KMS-11 (cell line): ENCODE data around the gene HOXD4.

ENCODE experiments used
- H2AFZ ChIP-seq: fragments of 200-600 bp; sonication (generic); 2 replicates; pipeline ENCODE4 v1.6.1; 2016; ENCODE audit warnings: antibody characterized with exemption, mixed run types, low read depth
- H3K27ac ChIP-seq: fragments of 200-600 bp; sonication (generic); 2 replicates; pipeline ENCODE4 v1.6.1; 2016; ENCODE audit warnings: mild to moderate bottlenecking, mixed run types
- H3K27me3 ChIP-seq: fragments of 200-600 bp; sonication (generic); 2 replicates; pipeline ENCODE4 v1.6.1; 2017; ENCODE audit warnings: mild to moderate bottlenecking, low read depth, mixed run types, moderate library complexity; ENCODE audit not compliant: insufficient read depth
- H3K36me3 ChIP-seq: fragments of 200-600 bp; sonication (generic); 2 replicates; pipeline ENCODE4 v1.6.1; 2017; ENCODE audit warnings: mild to moderate bottlenecking, mixed run types; ENCODE audit not compliant: insufficient read depth
- H3K4me1 ChIP-seq: fragments of 200-600 bp; sonication (generic); 2 replicates; pipeline ENCODE4 v1.6.1; 2016; ENCODE audit warnings: mild to moderate bottlenecking, low read depth, mixed run types; ENCODE audit not compliant: poor library complexity, severe bottlenecking
- H3K4me2 ChIP-seq: fragments of 200-600 bp; sonication (generic); 2 replicates; pipeline ENCODE4 v1.7.0; 2016; ENCODE audit warnings: mild to moderate bottlenecking, mixed run types
- H3K4me3 ChIP-seq: fragments of 200-600 bp; sonication (generic); IDR thresholded peaks from 2 replicates; pipeline ENCODE4 v1.6.1; 2017; ENCODE audit warnings: low read depth, low read length, mixed read lengths; ENCODE audit not compliant: insufficient read depth
- H3K79me2 ChIP-seq: fragments of 200-600 bp; sonication (generic); 2 replicates; pipeline ENCODE4 v1.6.1; 2016; ENCODE audit warnings: low read depth, mixed run types; ENCODE audit not compliant: insufficient read depth
- H3K9ac ChIP-seq: fragments of 200-600 bp; sonication (generic); 2 replicates; pipeline ENCODE4 v1.6.1; 2016; ENCODE audit warnings: mild to moderate bottlenecking, mixed run types
- H4K20me1 ChIP-seq: fragments of 200-600 bp; sonication (generic); 2 replicates; pipeline ENCODE4 v1.6.1; 2016; ENCODE audit warnings: mild to moderate bottlenecking, mixed run types; ENCODE audit not compliant: insufficient read depth
- TF ChIP-seq, protein P1 (sequence below): fragments of 200-600 bp; sonication (generic); conservative IDR thresholded peaks from 2 replicates; pipeline ENCODE4 v1.6.1; 2017; ENCODE audit warnings: low read depth, mild to moderate bottlenecking, antibody characterized with exemption, low read length, moderate library complexity, mixed read lengths

Gene HOXD4

GRCh38 chr2:176114120-176114929 is 37.0 kb upstream of the HOXD4 start:
- TF ChIP-seq, protein P1, sequence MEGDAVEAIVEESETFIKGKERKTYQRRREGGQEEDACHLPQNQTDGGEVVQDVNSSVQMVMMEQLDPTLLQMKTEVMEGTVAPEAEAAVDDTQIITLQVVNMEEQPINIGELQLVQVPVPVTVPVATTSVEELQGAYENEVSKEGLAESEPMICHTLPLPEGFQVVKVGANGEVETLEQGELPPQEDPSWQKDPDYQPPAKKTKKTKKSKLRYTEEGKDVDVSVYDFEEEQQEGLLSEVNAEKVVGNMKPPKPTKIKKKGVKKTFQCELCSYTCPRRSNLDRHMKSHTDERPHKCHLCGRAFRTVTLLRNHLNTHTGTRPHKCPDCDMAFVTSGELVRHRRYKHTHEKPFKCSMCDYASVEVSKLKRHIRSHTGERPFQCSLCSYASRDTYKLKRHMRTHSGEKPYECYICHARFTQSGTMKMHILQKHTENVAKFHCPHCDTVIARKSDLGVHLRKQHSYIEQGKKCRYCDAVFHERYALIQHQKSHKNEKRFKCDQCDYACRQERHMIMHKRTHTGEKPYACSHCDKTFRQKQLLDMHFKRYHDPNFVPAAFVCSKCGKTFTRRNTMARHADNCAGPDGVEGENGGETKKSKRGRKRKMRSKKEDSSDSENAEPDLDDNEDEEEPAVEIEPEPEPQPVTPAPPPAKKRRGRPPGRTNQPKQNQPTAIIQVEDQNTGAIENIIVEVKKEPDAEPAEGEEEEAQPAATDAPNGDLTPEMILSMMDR: no peak
- no peaks in the 10 kb centered on the region for H3K27me3 ChIP-seq
- no peak overlapping the region for H3K4me3 ChIP-seq
- H3K4me2 ChIP-seq: no peak overlapping the region
- no peak overlapping the region for H2AFZ ChIP-seq
- no peaks in the 10 kb centered on the region for H3K4me1 ChIP-seq
- H3K27ac ChIP-seq: no peak overlapping the region
- H3K9ac ChIP-seq: no peak overlapping the region
- H3K79me2 ChIP-seq: no peaks in the 10 kb centered on the region
- no peaks in the 10 kb centered on the region for H3K36me3 ChIP-seq
- H4K20me1 ChIP-seq: no peaks in the 10 kb centered on the region

- Histone ChIP-seq H3K27ac (no peak overlapping the region), H3K79me2 (no peaks in the 10 kb centered on the region), H4K20me1 (no peaks in the 10 kb centered on the region), H3K36me3 (no peaks in the 10 kb centered on the region), H3K27me3 (no peaks in the 10 kb centered on the region), H2AFZ (no peak overlapping the region), H3K9ac (no peak overlapping the region), H3K4me2 (no peak overlapping the region), H3K4me3 (no peak overlapping the region), H3K4me1 (no peaks in the 10 kb centered on the region)
- TF ChIP-seq, protein P1: no peak
Measured at GRCh38 chr2:176114930-176115625, 36.3 kb upstream of the HOXD4 start.

DNA sequence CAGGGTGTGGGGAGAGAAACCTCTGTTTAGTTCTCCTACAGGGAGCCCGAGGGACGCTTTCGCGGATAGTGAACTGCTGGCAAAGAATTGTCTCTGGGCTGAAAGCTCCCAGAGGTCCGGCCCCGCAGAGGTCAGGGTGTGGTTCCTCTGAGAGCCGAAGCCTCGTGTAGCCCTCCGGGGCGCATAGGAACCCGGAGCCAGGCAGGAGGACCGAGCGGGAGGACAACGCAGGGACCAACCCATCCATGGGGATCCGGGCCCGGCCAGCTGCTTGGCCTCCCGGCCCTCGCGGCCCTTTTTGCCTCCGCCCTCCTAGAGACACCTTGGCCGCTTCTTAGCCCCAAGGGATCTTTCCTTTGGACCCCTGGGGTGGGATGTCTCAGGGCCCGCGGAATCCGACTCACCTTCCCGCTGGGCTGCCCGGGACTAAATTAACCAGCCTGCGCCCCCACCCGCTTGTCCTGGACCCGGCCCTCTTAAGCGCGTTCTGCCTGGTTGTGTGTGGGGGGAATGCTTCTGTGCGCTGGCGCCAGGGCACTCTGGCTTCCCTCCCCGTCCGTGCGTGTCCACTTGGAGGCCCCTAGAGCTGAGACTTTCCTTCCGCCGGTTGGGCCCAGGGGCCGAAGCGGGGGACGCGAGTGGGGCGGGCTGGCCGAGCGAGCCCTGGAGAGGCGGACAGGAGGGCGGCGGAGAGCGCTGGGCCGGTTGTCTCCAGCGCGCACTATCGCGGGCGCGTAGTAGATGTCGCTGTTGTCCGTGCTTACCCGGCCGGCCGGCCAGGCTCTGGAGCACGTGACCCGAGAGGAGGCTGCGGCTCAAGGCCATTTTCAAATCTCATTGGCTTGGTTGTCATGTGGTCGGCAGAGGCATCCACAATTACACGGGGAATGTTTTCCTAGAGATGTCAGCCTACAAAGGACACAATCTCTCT is 35.2 kb upstream of the HOXD4 start, which contains the start of gene HOXD10:
HOXD10 (plus strand) TSS at position 896 of the 931 bp plus-strand sequence. CDS start 56 bp downstream, outside the sequence.
- Histone ChIP-seq H3K4me1 (no peaks in the 10 kb centered on the region), H3K36me3 (no peaks in the 10 kb centered on the region), H3K4me3 (no peak within 1 kb of the TSS), H3K27me3 (no peaks in the 10 kb centered on the region), H3K79me2 (no peaks in the 10 kb centered on the region), H2AFZ (no peak within 1 kb of the TSS), H3K4me2 (no peak within 1 kb of the TSS), H3K27ac (no peak within 1 kb of the TSS), H4K20me1 (no peaks in the 10 kb centered on the region), H3K9ac (no peak within 1 kb of the TSS)
- TF ChIP-seq, protein P1: no peak

DNA sequence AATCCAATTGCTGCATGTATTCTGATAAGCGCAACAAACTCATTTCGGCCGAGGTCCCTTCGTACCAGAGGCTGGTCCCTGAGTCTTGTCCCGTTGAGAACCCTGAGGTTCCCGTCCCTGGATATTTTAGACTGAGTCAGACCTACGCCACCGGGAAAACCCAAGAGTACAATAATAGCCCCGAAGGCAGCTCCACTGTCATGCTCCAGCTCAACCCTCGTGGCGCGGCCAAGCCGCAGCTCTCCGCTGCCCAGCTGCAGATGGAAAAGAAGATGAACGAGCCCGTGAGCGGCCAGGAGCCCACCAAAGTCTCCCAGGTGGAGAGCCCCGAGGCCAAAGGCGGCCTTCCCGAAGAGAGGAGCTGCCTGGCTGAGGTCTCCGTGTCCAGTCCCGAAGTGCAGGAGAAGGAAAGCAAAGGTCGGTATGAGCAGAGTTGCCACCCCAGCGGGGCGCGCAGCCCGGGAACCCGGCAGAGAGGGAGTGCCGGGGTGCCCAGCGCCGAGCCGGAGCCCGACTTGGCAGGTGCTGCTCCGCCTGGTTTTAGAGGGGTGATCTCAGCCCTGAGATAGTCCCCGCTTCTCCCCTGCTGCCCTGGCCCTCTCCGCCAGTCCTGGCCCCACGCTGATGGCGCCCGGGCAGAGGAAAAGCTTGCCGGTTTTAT is 34.1 kb upstream of the HOXD4 start:
- Histone ChIP-seq H3K4me2 (no peak overlapping the region), H3K4me3 (no peak overlapping the region), H4K20me1 (no peaks in the 10 kb centered on the region), H3K79me2 (no peaks in the 10 kb centered on the region), H3K36me3 (no peaks in the 10 kb centered on the region), H3K27ac (no peak overlapping the region), H2AFZ (no peak overlapping the region), H3K4me1 (no peaks in the 10 kb centered on the region), H3K9ac (no peak overlapping the region), H3K27me3 (no peaks in the 10 kb centered on the region)
- TF ChIP-seq, protein P1: no peak
